Left lung (tissue), 10 donors: ENCODE measurements around the gene SPSB1. TPM values are rescaled to one million over a fixed set of nuclear protein-coding genes. Genes with fewer than 3 reads are reported as not detected.

Source experiments
- ATAC-seq: fragments of 200-7000 bp; cut with Tn5 transposase; one replicate; pipeline ENCODE4 v1.9.1; 2020; ENCODE audit warnings: moderate library complexity
- DNase-seq, 4 donors: peaks; one replicate each; pipeline ENCODE4 v3.0.0-alpha.2; 2013 to 2020
- H3K27ac ChIP-seq, 2 donors: fragments of 200-600 bp; sonication (generic) in 1 of 2; one replicate each; pipeline versions ENCODE4 v1.5.0 to v1.8.0; 2020 to 2021
- H3K27me3 ChIP-seq, 2 donors: fragments of 200-600 bp; sonication (generic) in 1 of 2; one replicate each; pipeline versions ENCODE4 v1.5.0 to v1.8.0; 2020 to 2021
- H3K36me3 ChIP-seq, 2 donors: fragments of 200-600 bp; sonication (generic) in 1 of 2; one replicate each; pipeline versions ENCODE4 v1.5.0 to v1.8.0; 2020 to 2021
- H3K4me1 ChIP-seq, 2 donors: fragments of 200-600 bp; one replicate each; pipeline ENCODE4 v1.8.0; 2021
- H3K4me3 ChIP-seq, 2 donors: fragments of 200-600 bp; sonication (generic) in 1 of 2; one replicate each; pipeline versions ENCODE4 v1.5.0 to v1.8.0; 2020 to 2021; ENCODE audit warnings: mild to moderate bottlenecking in 1 of 2
- H3K9me3 ChIP-seq, 2 donors: fragments of 200-600 bp; sonication (generic) in 1 of 2; one replicate each; pipeline versions ENCODE4 v1.5.0 to v1.8.0; 2020 to 2021
- CTCF ChIP-seq, 2 donors: fragments of 200-600 bp; sonication (generic) in 1 of 2; IDR thresholded peaks; one replicate each; pipeline versions ENCODE4 v1.5.0 to v1.8.0; 2021; ENCODE audit warnings: antibody characterized with exemption in 2 of 2
- intact Hi-C, 2 donors: fragments of 100-400 bp; cut with DNase I; formaldehyde crosslinking; loops; one replicate each; pipeline versions ENCODE4 v1.11.2 to v1.14.2; 2022
- polyA plus RNA-seq, 6 donors: library from polyadenylated mRNA; unstranded; fragments of 120-200 nt; gene quantifications; one replicate each; pipeline ENCODE4 v1.2.1, GENCODE V29; 2013; ENCODE audit not compliant: insufficient read length in 6 of 6
- total RNA-seq, 2 donors: library from RNA; stranded (reverse); fragmentation: NEBNext Ultra II Directional; extraction: Animal tissue kit (Norgen Biotek cat#: 25700); gene quantifications; one replicate each; pipeline ENCODE4 v1.2.1, GENCODE V29; 2021
- donor health status: DM: no; HTN: yes; CAD: no.
- donor health status: DM: no; HTN: no; CAD: no.

Gene SPSB1
- total and polyA plus RNA-seq, 8 donors = 6.1 to 39.4 (median 7.9) TPM

GRCh38 chr1:9305216-9305615 is 12.5 kb downstream of the SPSB1 start:
- H3K4me1 ChIP-seq = peaks cover 25 to 48% of the 10 kb centered on the region in 2 donors

GRCh38 chr1:9306006-9306405 is 13.3 kb downstream of the SPSB1 start:
- Histone ChIP-seq H3K27me3 (no peaks in the 10 kb centered on the region), H3K36me3 (peaks cover 0 to 4% of the 10 kb centered on the region in 2 donors), H3K9me3 (no peaks in the 10 kb centered on the region), H3K27ac (no peak overlapping the region), H3K4me3 (no peak overlapping the region), H3K4me1 (peaks cover 19 to 40% of the 10 kb centered on the region in 2 donors)
- intact Hi-C loops = no loop called here
- no peak for ATAC-seq
- DNase-seq = no peak
- no peak for TF ChIP-seq CTCF (IDR thresholded peaks at IDR 0.05)

More at GRCh38 chr1:9305216-9305615, 12.5 kb downstream of the SPSB1 start:
- no peak for DNase-seq
- no peak for TF ChIP-seq CTCF (IDR thresholded peaks at IDR 0.05)
- Histone ChIP-seq H3K27ac (no peak overlapping the region), H3K9me3 (no peaks in the 10 kb centered on the region), H3K4me3 (no peak overlapping the region), H3K36me3 (peaks cover 0 to 4% of the 10 kb centered on the region in 2 donors), H3K27me3 (no peaks in the 10 kb centered on the region)
- ATAC-seq = no peak
- intact Hi-C loops = no loop called here

- no peak for ATAC-seq
- no peaks in the 10 kb centered on the region for H3K36me3 ChIP-seq
- DNase-seq = no peak
- no peak overlapping the region for H3K4me3 ChIP-seq
- H3K27me3 ChIP-seq = no peaks in the 10 kb centered on the region
- no peaks in the 10 kb centered on the region for H3K9me3 ChIP-seq
- peaks cover 14 to 29% of the 10 kb centered on the region in 2 donors for H3K4me1 ChIP-seq
- no peak overlapping the region for H3K27ac ChIP-seq
- TF ChIP-seq CTCF (IDR thresholded peaks at IDR 0.05) = no peak
- intact Hi-C loops = no loop called here
These were observed 14.6 kb downstream of the SPSB1 start for GRCh38 chr1:9307303-9307702.

- DNase-seq (no peak), ATAC-seq (no peak)
- Histone ChIP-seq H3K4me1 (peaks cover 6 to 19% of the 10 kb centered on the region in 2 donors), H3K27ac (no peak overlapping the region), H3K27me3 (no peaks in the 10 kb centered on the region), H3K9me3 (no peaks in the 10 kb centered on the region), H3K36me3 (no peaks in the 10 kb centered on the region), H3K4me3 (no peak overlapping the region)
- intact Hi-C loops = no loop called here
- no peak for TF ChIP-seq CTCF (IDR thresholded peaks at IDR 0.05)
These were observed 15.6 kb downstream of the SPSB1 start for GRCh38 chr1:9308236-9308785.

- H3K9me3 ChIP-seq = no peaks in the 10 kb centered on the region
- H3K27ac ChIP-seq = no peak overlapping the region
- no peaks in the 10 kb centered on the region for H3K36me3 ChIP-seq
- intact Hi-C loops = no loop called here
- TF ChIP-seq CTCF (IDR thresholded peaks at IDR 0.05) = no peak
- H3K27me3 ChIP-seq = no peaks in the 10 kb centered on the region
- H3K4me1 ChIP-seq = peaks cover 0 to 11% of the 10 kb centered on the region in 2 donors
- no peak for ATAC-seq
- H3K4me3 ChIP-seq = no peak overlapping the region
- DNase-seq = no peak
These were observed 16.4 kb downstream of the SPSB1 start for GRCh38 chr1:9309080-9309479.
